CD4-positive, alpha-beta T cell treated with Interferon alpha-2 for 1 hour (primary cell): ENCODE data around the gene OR10C1.
"Not testable (repeated sequence)": the region's sequence is repeated elsewhere in the genome, so short reads cannot be mapped to it uniquely, and the experiment has no call there.

Experiments used
- DNase-seq, 2 donors: peaks; one replicate each; pipeline ENCODE4 v3.0.0-alpha.2; 2020 to 2022

OR10C1 gene, protein sequence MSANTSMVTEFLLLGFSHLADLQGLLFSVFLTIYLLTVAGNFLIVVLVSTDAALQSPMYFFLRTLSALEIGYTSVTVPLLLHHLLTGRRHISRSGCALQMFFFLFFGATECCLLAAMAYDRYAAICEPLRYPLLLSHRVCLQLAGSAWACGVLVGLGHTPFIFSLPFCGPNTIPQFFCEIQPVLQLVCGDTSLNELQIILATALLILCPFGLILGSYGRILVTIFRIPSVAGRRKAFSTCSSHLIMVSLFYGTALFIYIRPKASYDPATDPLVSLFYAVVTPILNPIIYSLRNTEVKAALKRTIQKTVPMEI

DNA sequence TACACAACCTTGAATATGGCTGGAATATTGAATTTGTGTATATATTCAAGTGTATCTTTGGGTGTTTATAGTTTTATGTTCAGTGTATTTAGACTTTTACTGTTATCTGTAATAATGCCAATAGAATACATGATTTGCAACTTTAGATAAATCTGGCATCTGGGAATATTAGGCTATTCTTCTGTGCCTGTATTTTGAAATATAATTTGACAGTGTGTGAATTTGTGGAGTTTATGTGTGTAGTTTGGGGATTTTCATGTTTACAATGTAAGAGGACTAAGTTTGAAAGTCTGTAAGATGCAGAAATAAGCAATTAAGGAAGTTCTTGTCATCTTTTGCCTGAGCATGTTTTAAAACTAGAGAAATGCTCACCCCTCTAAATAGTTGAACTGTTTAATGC lies at the start of gene OR10C1:
TSS of gene OR10C1 (plus strand) at position 301 of the 400 bp plus-strand sequence. CDS start 710 bp downstream, outside the sequence.
- no peak for DNase-seq

DNA sequence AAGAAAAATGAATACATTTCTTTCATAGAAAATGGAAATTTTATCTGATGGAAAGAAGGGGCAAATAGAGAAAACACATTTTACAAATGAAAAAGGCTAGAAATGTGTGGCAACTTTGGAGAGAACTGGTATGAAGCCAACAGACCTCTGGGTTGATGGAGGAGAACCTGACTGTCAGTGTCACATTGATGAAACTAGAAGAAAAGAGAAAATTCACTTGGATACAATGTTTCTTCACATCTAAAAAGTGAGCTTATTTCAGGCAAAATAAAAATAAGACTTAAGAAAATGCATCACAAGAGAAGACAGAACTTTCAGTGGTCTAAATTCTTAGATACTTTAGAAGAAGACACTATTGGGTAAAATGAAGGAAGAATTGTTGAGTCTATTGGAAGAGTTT lies 43.8 kb upstream of the OR10C1 start, which contains the start of gene OR12D2:
TSS of gene OR12D2 (plus strand) at position 301 of the 400 bp plus-strand sequence. CDS start 1,069 bp downstream, outside the sequence.
- no peak for DNase-seq

DNA sequence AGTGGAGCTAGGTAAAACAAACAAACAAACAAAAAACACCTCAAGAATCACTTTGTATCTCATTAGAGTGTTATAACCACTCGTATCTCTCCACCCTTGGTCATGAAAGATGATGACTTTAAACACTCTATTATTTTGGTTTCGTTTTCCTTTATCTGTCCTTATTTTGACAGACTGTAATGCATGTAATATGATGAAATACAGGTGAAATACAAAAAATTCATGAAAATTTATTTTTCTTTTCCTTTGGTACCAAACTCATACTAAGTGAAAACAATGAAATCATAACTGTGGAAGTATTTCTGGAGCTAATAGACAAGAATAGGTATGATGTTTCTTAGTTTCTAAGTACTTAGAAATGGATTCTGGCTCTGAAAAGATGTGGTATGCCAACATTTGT lies 39.6 kb upstream of the OR10C1 start:
- no peak for DNase-seq

DNA sequence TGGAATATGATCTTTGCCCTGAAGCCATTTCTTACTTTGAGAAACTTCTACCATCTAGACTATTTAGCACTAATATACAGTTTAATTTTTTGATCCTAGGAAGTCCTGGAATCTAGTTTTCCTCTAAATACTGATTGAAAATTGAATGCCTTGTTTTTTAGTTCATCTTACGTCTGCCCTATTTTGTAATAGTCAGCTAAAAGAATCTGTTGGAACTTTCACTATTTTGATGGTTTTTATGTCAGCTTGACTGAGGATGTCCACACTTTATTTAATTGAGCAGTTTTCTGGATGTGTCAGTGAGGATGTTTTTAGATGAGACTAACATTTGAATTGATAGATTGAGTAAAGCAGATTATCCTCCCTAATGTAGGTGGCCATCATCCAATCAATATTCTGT lies 35.3 kb upstream of the OR10C1 start:
- DNase-seq: no peak

DNA sequence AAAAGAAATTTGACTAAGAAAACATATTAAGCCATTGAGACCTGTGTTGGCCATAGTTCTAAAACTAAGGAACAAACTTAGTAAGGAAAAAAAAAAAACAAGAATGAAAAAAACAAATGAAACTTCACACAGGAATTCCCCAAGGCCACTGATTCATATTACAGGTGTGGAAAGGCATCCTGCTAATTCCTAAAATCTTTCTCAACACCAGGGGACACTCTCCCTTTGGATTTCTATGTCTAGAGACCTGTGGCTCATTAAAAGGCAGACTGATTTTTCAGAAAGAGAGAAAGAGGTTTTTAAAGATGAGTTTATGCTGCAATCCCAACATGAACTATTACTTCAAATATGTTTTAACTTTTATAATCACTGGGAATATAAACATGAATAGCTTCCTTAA lies 24.5 kb upstream of the OR10C1 start, which contains the start of gene OR12D1:
TSS of gene OR12D1 (plus strand) at position 341 of the 400 bp plus-strand sequence.
- no peak for DNase-seq

DNA sequence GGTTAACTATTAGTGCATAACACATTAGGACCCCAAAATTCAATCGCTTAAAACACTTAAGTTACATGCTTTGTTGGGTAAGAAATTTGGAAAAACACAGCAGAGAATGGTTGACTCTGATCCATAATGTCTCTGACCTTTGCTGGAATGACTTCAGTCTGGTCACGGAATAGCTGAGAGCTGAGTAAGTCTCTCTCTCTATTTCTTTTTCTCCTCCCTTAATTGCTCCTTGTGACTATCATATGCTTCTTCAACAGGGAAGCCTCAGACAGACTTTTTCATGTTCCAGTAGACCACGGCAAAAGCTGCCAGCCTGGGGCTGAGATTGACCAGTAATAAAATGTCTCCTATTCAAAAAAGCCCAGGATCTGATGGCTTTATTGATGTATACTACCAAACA lies 19.6 kb upstream of the OR10C1 start:
- DNase-seq: no peak

DNA sequence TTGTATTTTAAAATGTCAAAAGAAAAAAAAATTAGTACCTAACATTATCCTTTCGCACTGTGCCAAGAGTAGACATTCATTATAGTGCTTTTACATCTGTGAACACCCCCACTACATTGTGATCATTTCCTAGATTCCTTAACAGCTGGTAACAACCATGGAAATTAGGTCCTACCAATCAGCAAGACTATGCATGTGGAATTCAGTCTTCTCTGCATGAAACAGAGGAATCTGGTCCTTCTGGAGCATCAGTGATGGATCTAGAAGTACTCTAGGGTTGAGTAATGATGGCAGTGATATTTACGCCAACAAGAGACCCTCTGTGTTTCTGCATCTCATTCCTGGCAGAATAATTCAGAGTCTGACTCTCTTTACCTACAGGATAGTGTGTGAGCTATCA lies 14.9 kb upstream of the OR10C1 start:
- no peak for DNase-seq

DNA sequence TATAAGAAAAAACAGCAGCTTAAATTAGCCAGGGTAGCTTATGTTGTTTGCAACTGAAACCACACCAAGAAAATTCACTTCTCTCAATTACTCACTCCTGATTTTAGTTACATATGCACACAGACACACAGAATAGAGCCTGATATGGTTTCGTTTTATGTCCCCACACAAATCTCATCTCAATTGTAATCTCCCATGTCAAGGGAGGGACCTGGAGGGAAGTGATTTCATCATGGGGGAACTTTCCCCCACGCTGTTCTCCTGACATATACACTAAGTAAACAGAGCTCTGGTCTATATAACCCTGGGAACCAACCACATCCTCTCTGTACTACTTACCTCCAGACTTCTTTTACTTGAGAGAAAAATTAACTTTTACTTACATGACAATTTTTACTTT lies 14.5 kb upstream of the OR10C1 start:
- no peak for DNase-seq

DNA sequence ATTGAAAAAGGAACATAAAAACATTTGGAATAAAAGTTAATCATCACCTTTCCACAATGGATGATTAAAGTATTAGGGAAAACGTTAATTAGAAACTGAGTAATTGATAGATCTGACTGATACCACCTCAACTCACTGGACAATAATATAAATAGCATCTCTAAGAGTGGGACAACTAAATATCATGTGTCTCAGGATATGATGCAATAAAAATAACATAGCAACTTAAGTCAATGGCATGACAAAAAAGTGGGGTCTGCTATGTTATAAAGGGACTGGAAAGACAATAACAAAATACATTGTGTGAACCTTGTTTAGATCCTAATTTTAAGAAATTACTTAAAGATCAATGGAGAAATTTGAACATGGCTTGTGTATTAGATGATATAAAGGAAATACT lies 14.0 kb upstream of the OR10C1 start:
- DNase-seq: no peak

DNA sequence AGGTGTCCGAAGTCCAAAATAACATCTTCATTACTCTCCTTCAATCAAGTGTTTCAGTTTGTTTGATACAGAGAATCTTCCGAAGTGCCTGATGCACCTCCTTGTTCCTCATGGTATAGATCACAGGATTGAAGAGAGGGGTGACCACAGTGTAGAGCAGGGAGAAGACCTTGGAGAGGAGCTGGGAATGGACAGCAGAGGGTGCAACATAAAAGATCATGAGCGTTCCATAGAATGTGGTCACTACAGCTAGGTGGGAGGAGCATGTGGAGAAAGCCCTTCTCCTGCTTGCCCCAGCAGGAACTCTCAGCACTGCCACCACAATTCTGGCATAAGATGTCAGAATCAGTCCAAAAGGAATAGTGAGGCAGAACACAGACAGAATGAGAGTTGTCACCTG lies 12.5 kb upstream of the OR10C1 start:
- DNase-seq: no peak

DNA sequence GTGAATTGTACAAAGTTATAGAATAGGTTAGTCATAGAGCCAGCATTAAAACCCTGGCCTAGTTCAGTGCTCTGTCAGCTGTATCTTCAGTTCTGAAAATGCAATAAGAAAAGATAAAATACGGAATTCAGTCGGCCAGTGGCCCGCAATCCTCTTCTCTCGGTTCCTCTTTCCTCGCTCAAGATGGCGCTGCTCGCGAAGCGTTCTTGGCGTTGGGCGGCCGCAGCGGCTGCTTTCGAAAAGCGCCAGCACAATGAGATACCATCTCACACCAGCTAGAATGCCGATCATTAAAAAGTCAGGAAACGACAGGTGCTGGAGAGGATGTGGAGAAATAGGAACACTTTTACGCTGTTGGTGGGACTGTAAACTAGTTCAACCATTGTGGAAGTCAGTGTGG lies 2.4 kb upstream of the OR10C1 start:
- not testable (repeated sequence) for DNase-seq

DNA sequence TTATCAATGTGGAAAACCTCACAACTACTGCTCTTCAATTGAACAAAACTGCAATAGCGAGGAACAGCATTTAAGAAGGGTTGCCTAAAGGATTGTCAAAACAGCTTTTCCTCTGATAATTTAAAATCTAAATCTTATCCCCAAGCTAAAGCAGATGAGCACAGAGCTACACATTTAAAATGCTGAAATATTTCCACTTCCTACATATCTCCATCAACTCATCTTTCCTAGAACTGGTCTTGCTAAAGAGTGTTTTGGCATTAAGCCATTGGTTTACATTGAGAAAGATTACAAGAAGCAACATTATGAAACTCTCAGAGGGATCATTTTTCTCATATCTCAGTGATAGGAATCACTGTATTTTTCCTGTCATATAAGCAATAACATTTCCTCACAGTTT lies 3.6 kb downstream of the OR10C1 start:
- DNase-seq: no peak

DNA sequence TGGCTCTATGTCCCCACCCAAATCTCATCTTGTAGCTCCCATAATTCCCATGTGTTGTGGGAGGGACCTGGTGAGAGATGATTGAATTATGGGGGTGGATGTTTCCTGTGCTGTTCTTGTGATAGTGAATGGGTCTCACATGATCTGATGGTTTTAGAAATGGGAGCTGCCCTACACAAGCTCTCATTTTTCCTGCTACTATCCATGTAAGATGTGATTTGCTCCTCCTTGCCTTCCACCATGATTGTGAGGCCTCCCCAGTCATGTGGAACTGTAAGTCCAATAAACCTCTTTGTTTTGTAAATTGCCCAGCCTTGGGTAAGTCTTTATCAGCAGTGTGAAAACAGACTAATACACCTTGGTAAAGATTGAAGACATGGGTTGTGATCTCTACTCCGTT lies 4.9 kb downstream of the OR10C1 start:
- not testable (repeated sequence) for DNase-seq

DNA sequence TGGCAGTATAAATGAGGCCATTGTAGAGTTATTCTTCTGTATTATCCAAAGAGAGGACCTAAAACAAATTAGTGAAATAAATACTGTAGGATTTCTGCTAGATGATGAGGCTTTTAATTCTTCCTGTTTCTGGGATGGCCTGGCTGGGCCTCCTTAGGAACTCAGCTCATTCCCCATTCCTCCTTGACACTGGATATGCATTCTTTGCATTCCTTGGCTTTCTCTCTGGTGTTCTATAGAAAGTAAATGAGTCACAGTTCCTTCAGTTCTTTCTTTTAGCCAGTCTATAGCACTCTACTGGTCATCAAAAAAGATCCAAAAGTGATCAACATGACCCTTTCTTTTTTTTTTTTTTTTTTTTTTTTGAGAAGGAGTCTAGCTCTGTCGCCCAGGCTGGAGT lies 8.6 kb downstream of the OR10C1 start:
- DNase-seq: no peak

DNA sequence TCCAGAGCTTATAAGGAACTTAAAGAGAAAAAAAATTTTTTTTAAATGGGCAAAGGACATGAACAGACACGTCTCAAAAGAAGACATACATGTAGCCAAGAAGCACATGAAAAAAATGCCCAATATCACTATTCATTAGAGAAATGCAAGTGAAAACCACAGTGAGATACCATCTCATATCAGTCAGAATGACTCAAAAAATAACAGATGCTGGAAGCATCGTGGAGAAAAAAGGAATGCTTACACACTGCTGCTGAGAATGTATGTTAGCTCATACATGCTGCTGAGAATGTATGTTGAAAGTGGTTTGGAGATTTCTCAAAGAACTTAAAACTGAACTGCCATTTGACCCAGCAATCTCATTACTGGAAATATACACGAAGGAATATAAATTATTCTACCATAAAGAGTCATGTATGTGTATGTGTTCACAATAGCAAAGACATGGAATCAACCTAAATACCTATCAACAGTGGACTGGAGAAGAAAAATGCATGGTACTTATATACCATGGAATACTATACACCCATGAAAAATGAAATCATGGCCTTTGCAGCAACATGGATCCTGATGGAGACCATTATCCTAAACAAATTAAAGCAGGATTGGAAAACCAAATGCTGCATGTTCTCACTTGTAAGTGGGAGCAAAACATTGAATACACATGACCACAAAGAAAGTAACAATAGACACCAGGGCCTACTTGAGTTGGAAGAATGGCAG lies 12.5 kb downstream of the OR10C1 start:
- no peak for DNase-seq

DNA sequence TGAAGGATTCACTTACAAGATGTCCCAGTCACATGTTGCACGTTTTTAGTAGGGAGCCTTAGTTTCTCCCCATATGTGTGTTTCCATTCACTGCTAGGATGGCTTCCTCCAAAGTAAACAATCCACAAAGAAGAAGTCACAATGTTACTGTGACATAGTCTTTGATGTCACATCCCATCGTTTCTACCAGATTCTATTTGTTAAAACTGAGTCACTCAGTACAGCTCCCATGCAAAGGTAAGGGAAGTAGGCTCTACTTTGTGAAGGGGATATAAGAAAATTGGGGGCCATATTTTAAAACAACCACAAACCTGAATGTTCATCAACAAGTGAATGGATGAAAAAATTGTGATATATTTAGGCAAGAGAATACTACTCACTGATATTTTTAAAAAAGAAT lies 17.9 kb downstream of the OR10C1 start, which contains the start of the genes OR11A1 and OR2H1:
TSS of gene OR11A1 (minus strand) at position 101 of the 400 bp plus-strand sequence. CDS start 29,430 bp downstream, outside the sequence.
TSS of gene OR2H1 (plus strand) at position 185 of the 400 bp plus-strand sequence. CDS start 4,615 bp downstream, outside the sequence.
- no peak for DNase-seq

DNA sequence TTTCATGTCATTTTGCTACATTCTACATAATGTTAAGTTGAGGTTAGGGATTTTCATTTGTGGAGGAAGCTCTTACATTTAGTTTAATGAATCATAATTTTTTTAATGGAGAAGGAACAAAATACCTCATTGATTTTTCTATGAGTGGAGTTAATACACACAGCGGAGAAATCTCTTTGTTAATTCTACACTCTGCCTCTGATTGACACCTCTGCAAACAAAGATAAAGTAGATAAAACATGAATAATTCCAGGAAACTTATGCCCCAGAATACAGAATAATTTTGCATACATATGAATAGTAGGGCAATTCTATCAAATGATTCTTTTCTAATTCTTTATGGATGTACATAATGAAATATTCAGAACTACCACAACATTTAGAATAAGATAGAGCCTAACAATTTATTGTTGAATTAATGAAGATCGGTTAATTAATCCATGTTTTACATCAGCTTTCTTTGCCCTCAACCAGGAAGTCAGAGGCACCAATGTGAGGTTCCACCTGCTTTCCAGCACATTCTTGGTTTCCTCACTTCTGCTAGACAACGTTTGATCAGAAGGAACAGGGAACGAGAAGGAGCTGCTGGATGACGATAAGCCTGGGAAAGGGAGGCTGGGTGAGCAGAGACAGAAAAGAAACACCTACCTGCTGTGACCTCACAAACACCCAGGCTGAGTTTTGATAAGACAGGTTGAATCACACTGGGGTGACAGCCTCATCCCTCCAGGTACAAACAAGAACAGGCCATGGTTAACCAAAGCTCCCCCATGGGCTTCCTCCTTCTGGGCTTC lies 22.1 kb downstream of the OR10C1 start:
- no peak for DNase-seq

DNA sequence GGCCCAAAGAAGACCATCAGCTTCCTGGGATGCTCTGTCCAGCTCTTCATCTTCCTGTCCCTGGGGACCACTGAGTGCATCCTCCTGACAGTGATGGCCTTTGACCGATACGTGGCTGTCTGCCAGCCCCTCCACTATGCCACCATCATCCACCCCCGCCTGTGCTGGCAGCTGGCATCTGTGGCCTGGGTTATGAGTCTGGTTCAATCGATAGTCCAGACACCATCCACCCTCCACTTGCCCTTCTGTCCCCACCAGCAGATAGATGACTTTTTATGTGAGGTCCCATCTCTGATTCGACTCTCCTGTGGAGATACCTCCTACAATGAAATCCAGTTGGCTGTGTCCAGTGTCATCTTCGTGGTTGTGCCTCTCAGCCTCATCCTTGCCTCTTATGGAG lies 22.9 kb downstream of the OR10C1 start:
- DNase-seq: no peak

DNA sequence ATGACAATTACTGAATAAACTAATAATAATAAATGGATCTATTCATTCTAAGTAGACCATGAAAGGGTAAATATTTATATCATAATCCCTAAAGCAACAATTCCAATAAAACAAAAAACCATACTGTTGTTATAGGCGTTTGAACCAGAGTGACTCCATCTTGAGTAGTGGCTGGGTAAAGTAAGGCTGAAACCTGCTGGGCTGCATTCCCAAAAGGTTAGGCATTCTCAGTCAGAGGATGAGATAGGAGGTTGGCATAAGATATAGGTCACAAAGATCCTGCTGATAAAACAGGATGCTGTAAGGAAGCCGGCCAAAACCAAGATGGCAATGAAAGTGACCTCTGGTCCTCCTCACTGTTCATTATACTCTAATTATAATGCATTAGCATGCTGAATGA lies 26.2 kb downstream of the OR10C1 start:
- no peak for DNase-seq

DNA sequence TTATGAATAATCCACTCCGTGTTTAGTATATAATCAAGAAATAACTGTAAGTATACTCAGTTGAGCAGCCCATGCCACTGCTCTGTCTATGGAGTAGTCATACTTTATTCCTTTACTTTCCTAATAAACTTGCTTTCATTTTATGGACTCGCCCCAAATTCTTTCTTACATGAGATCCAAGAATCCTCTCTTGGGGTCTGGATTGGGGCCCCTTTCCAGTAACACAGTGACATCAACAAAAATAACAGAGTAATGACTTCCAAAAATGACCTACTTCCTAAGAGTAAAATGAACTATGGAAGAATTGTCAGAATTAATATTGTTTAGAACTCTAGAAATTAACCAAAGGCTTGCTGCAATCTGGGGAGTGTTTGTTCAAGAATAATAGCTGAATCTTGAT lies 26.7 kb downstream of the OR10C1 start:
- DNase-seq: no peak

DNA sequence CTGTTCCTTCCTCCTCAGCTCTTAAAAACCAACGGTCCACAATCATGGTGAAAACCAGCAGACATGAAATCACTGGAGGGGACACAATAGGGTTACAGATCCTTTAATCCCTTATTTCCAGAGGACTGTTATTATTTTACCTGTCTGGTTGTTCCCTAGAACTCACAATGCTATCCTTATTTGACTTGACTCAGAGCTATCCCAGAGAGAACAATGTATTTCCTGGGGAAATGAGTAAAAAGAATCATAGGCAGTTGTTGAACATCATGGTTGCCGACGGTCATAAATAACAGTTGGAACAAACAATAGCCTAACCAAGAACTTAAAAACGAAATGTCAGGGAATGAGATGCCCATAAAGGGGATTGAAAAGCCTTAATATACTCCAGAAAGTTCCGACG lies 27.1 kb downstream of the OR10C1 start:
- DNase-seq: no peak

DNA sequence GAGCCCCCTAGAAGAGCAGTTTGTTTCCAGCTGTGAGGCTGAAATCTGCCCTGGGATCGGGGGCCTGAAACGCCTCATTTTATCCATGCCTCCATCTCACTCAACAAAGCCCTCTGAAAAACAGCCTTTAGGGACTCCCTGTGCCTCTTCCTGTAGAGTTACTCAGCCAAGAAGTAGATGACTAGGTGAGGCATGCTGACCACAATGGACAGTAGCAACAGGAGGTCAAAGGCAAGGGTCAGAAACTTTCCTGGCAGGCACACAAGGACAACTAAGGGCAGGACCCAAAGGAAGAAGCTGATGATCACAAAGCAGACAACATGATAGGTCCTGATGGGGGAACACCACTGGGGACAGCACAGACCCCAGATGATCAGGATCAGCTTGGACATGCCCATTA lies 35.9 kb downstream of the OR10C1 start:
- no peak for DNase-seq

DNA sequence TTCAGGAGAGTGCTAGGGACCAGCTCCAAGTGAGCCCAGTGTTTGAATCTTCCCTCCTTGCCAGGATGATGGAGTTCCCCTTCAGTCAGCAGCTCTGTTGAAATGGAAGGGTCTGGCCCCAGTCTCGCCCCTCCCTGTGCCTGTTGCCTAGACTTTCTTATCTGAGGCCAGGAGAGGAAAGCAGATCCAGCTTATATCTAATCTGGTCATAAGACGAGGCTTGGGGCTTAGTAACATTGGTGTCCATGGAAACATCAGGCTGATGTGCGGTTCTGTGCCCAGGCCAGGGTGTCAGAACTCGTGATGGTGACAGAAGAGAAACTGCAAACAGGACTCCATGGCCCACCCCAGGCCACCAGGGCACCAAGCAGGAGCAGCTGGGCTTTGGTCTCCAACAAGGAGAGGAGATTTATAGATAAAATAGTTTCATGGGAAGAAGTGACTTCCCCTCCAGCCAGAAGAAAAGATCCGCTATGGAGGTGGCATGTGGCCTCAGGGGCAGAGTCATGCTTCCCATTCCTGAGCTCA lies 38.9 kb downstream of the OR10C1 start:
- DNase-seq: no peak
